GM12872 (cell line): ENCODE data around the gene TSSK6.

Source experiments
- CTCF ChIP-seq: IDR thresholded peaks from 3 replicates; pipeline ENCODE4 v1.5.1; 2011; ENCODE audit warnings: low read depth, mild to moderate bottlenecking, low read length, moderate library complexity; ENCODE audit not compliant: insufficient read depth

The TSSK6 gene

GRCh38 chr19:19526581-19527370 lies 11.4 kb upstream of the TSSK6 start:
- TF ChIP-seq CTCF: no peak

- TF ChIP-seq CTCF: 0 out of 3 replicates have a peak, but pooled peaks have one; percentile 15
Measured at GRCh38 chr19:19525611-19526380, 10.4 kb upstream of the TSSK6 start.

GRCh38 chr19:19524053-19524452 lies 8.7 kb upstream of the TSSK6 start:
- peak; percentile 31; the same call in 1 of the 3 replicates for TF ChIP-seq CTCF

- no peak for TF ChIP-seq CTCF
Measured at GRCh38 chr19:19523177-19523576, 7.8 kb upstream of the TSSK6 start.

- no peak for TF ChIP-seq CTCF
Measured at GRCh38 chr19:19520989-19521388, 5.6 kb upstream of the TSSK6 start.

- TF ChIP-seq CTCF: no peak
Measured at GRCh38 chr19:19517235-19517619, 1.9 kb upstream of the TSSK6 start.

GRCh38 chr19:19515642-19516519 lies 533 bp upstream of the TSSK6 start, which contains the start of gene NDUFA13:
Gene NDUFA13, plus strand, starts transcription at chr19:19516225. Its CDS starts 14 bp downstream, at chr19:19516239.
- 0 out of 3 replicates have a peak, but pooled peaks have one; percentile 15 for TF ChIP-seq CTCF
